ENCODE measurements around the gene SLC38A2. TPM values are rescaled to one million over a fixed set of nuclear protein-coding genes. Genes with fewer than 3 reads are reported as not detected.

Gene SLC38A2
- total RNA-seq, 3 donors from 2014 or later = 250 to 424 (median 399) TPM

- H3K27ac ChIP-seq = peak overlapping the region; percentile 20 to 98
- peak overlapping the region; percentile 89 to 99 (median 97) for H3K4me3 ChIP-seq
- no peak for DNase-seq (ENCODE audit: low spot score in 2 of 2)
- H3K36me3 ChIP-seq = peaks cover 6% of the 10 kb centered on the region
- H3K4me1 ChIP-seq = peaks cover 11 to 26% of the 10 kb centered on the region in 2 donors
- H3K9me3 ChIP-seq = no peaks in the 10 kb centered on the region
- TF ChIP-seq POLR2AphosphoS5 (IDR thresholded peaks at IDR 0.05) = no peak
- TF ChIP-seq CTCF (IDR thresholded peaks at IDR 0.05) = no peak
- no peak for TF ChIP-seq POLR2A (IDR thresholded peaks at IDR 0.05)
- no peaks in the 10 kb centered on the region for H3K27me3 ChIP-seq
- intact Hi-C loops (cut with DNase I; ENCODE audit: low total_unique reads) = no loop called here
Measured at GRCh38 chr12:46369095-46369473, 3.5 kb downstream of the SLC38A2 start.

- TF ChIP-seq CTCF (IDR thresholded peaks at IDR 0.05) (no peak), POLR2A (IDR thresholded peaks at IDR 0.05) (no peak), POLR2AphosphoS5 (IDR thresholded peaks at IDR 0.05) (no peak)
- Histone ChIP-seq H3K27me3 (no peaks in the 10 kb centered on the region), H3K9me3 (no peaks in the 10 kb centered on the region), H3K27ac (peak overlapping the region; percentile 20 to 98), H3K36me3 (peaks cover 8% of the 10 kb centered on the region), H3K4me3 (peak overlapping the region; percentile 89 to 99 (median 97)), H3K4me1 (peaks cover 10 to 26% of the 10 kb centered on the region in 2 donors)
- DNase-seq (ENCODE audit: low spot score in 2 of 2) = no peak
- intact Hi-C loops (cut with DNase I; ENCODE audit: low total_unique reads) = no loop called here
Measured at GRCh38 chr12:46368684-46369083, 3.9 kb downstream of the SLC38A2 start.

GRCh38 chr12:46368138-46368537, 4.4 kb downstream of the SLC38A2 start:
- H3K4me3 ChIP-seq = peak overlapping the region; percentile 89 to 99 (median 97)
- H3K9me3 ChIP-seq = no peaks in the 10 kb centered on the region
- DNase-seq (ENCODE audit: low spot score in 2 of 2) = no peak
- H3K4me1 ChIP-seq = peaks cover 6 to 26% of the 10 kb centered on the region in 2 donors
- no peaks in the 10 kb centered on the region for H3K27me3 ChIP-seq
- H3K27ac ChIP-seq = peak overlapping the region; percentile 22 to 98
- intact Hi-C loops (cut with DNase I; ENCODE audit: low total_unique reads) = no loop called here
- TF ChIP-seq POLR2A (IDR thresholded peaks at IDR 0.05) (no peak), POLR2AphosphoS5 (IDR thresholded peaks at IDR 0.05) (no peak), CTCF (IDR thresholded peaks at IDR 0.05) (no peak)
- H3K36me3 ChIP-seq = peaks cover 11% of the 10 kb centered on the region

- peak overlapping the region; percentile 22 to 98 for H3K27ac ChIP-seq
- H3K36me3 ChIP-seq = peaks cover 15% of the 10 kb centered on the region
- intact Hi-C loops (cut with DNase I; ENCODE audit: low total_unique reads) = no loop called here
Measured at GRCh38 chr12:46367351-46368029, 5.1 kb downstream of the SLC38A2 start.

More at GRCh38 chr12:46367351-46368029, 5.1 kb downstream of the SLC38A2 start:
- DNase-seq (ENCODE audit: low spot score in 2 of 2) = no peak
- TF ChIP-seq POLR2AphosphoS5 (IDR thresholded peaks at IDR 0.05) (no peak), POLR2A (IDR thresholded peaks at IDR 0.05) (no peak), CTCF (IDR thresholded peaks at IDR 0.05) (no peak)
- peaks cover 6 to 26% of the 10 kb centered on the region in 2 donors for H3K4me1 ChIP-seq
- no peaks in the 10 kb centered on the region for H3K27me3 ChIP-seq
- no peaks in the 10 kb centered on the region for H3K9me3 ChIP-seq
- peak overlapping the region; percentile 89 to 99 (median 97) for H3K4me3 ChIP-seq
